Measurements from ENCODE around the gene XIST. TPM values are rescaled to one million over a fixed set of nuclear protein-coding genes. Genes with fewer than 3 reads are reported as not detected.

The XIST gene
- total RNA-seq, 1 experiment from 2014 or later = 1.4 TPM

DNA sequence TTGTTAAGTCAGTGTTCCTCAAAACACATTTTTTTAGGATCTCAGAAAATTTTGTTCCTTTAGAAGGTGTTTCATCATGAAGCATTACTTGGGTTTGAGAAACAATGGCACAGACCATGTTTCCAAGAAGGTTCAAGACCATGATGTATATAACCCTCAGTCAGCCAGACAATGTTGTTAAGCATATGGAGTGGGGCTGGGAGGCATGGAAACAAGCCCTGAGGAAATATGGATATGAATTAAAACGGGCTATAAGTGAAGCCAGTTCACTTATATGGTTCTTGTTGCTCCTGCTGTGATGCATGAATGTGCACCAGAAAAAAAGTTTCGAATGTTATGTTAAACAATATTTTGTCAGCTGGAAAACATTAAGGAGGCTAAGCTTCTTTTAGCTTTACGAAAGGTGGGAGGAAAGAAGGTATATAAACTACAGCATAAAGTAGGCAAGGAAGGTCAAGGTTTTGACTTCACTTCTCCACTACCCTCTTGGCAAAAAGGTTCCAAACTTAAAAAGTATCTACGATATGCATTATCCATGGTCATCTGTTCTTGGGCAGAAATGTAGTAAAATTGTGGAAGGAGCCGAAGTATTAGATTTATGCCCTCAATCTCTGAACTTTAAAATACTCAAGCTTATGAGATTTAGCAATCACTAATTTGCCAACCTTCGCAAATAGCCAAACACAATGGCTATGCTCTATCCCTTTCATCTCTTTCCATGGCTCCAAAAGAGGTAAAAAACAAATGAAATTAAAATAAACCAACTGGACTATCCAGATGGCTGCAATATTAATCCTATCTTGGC is 12.2 kb downstream of the XIST start:
- Histone ChIP-seq H2AFZ (ENCODE audit: low read length) (no peak overlapping the region), H3K4ac (ENCODE audit: low read depth, low read length) (no peak overlapping the region), H3T11ph (ENCODE audit: low read length) (no peak overlapping the region), H3K18ac (ENCODE audit: insufficient read length, low read depth, low read length) (no peak overlapping the region), H3K79me2 (ENCODE audit: insufficient read depth, low read length) (no peaks in the 10 kb centered on the region), H3K4me2 (ENCODE audit: insufficient read depth, insufficient read length, low read length) (no peak overlapping the region), H4K91ac (ENCODE audit: insufficient read length, low read depth, low read length) (no peak overlapping the region), H2BK15ac (ENCODE audit: low read depth, low read length) (no peak overlapping the region), H3K9ac (ENCODE audit: extremely low read depth, insufficient read length, low read length) (no peak overlapping the region), H3K56ac (ENCODE audit: insufficient read length, low read depth, low read length) (no peak overlapping the region), H2BK120ac (ENCODE audit: low read depth, low read length, poor library complexity, severe bottlenecking) (no peak overlapping the region), H3K27me3 (ENCODE audit: insufficient read depth, low read length) (no peaks in the 10 kb centered on the region), H2BK20ac (ENCODE audit: low read depth, low read length, poor library complexity, severe bottlenecking) (no peak overlapping the region), H3K14ac (ENCODE audit: insufficient read depth, low read length) (no peak overlapping the region), H4K8ac (replicated peaks; ENCODE audit: insufficient read length, low read depth, low read length) (no peak overlapping the region), H2BK5ac (ENCODE audit: insufficient read length, low read length) (no peak overlapping the region), H3K27ac (ENCODE audit: insufficient read length, low read depth, low read length) (no peak overlapping the region), H2BK12ac (ENCODE audit: insufficient read length, low read depth, low read length) (no peak overlapping the region), H4K20me1 (ENCODE audit: control insufficient read depth, insufficient read depth, insufficient read length) (no peaks in the 10 kb centered on the region), H4K5ac (ENCODE audit: insufficient read length, low read depth, low read length) (no peak overlapping the region), H3K79me1 (ENCODE audit: insufficient read depth, low read depth, low read length, poor library complexity, severe bottlenecking) (no peaks in the 10 kb centered on the region), H3K23me2 (ENCODE audit: insufficient read length, low read depth, low read length, poor library complexity, severe bottlenecking) (no peaks in the 10 kb centered on the region), H3K9me3 (ENCODE audit: control insufficient read depth, low read depth, low read length) (no peaks in the 10 kb centered on the region), H3K4me1 (ENCODE audit: insufficient read depth, low read length) (no peaks in the 10 kb centered on the region), H3K23ac (ENCODE audit: insufficient read length, low read depth, low read length) (no peak overlapping the region), H2AK5ac (ENCODE audit: insufficient read length, low read length) (no peak overlapping the region)
- TF ChIP-seq, protein P1, sequence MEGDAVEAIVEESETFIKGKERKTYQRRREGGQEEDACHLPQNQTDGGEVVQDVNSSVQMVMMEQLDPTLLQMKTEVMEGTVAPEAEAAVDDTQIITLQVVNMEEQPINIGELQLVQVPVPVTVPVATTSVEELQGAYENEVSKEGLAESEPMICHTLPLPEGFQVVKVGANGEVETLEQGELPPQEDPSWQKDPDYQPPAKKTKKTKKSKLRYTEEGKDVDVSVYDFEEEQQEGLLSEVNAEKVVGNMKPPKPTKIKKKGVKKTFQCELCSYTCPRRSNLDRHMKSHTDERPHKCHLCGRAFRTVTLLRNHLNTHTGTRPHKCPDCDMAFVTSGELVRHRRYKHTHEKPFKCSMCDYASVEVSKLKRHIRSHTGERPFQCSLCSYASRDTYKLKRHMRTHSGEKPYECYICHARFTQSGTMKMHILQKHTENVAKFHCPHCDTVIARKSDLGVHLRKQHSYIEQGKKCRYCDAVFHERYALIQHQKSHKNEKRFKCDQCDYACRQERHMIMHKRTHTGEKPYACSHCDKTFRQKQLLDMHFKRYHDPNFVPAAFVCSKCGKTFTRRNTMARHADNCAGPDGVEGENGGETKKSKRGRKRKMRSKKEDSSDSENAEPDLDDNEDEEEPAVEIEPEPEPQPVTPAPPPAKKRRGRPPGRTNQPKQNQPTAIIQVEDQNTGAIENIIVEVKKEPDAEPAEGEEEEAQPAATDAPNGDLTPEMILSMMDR (conservative IDR thresholded peaks at IDR 0.05) = no peak
- Mint-ChIP-seq H3K4me3 (no peak overlapping the region), H3K4me1 (0 out of 4 replicates have a peak, but pooled peaks cover 0 to 2% of the 10 kb centered on the region in 2 experiments), H3K9me3 (peaks cover 0 to 9% of the 10 kb centered on the region in 2 experiments; a peak in 2 of 5 replicates), H3K36me3 (ENCODE audit: insufficient read depth in 1 of 3, low read depth in 3 of 3) (peaks cover 2 to 7% (median 3%) of the 10 kb centered on the region in 3 experiments; a peak in 5 of 7 replicates), H3K27me3 (ENCODE audit: low read depth) (no peaks in the 10 kb centered on the region), H3K27ac (no peak overlapping the region)
- DNase-seq = no peak
- WGBS (ENCODE audit: extremely low coverage, insufficient read length, low lambda C conversion rate) = no CpG with 5 or more reads among the region's 6 CpGs
